GM23338 (cell line): ENCODE results near the gene GPR139. TPM values are rescaled to one million over a fixed set of nuclear protein-coding genes. Genes with fewer than 3 reads are reported as not detected.

ENCODE experiments used
- ATAC-seq: fragments of 200-7000 bp; cut with Tn5 transposase; 3 replicates; pipeline ENCODE4 v1.9.1; 2020
- DNase-seq: peaks from one replicate; pipeline ENCODE4 v3.0.0-alpha.2; 2015; ENCODE audit warnings: low spot score
- H2AFZ ChIP-seq: fragments of 200-600 bp; sonication (generic); 2 replicates; pipeline ENCODE4 v1.8.0; 2016; ENCODE audit warnings: antibody characterized with exemption, mild to moderate bottlenecking, moderate library complexity
- H3F3A ChIP-seq: fragments of 200-600 bp; sonication (generic); replicated peaks from 2 replicates; pipeline ENCODE4 v1.8.0; 2017; ENCODE audit warnings: antibody characterized with exemption, mixed run types, low read depth
- H3K27ac ChIP-seq: fragments of 200-600 bp; sonication (generic); 2 replicates; pipeline ENCODE4 v1.6.1; 2016; ENCODE audit warnings: low read depth
- H3K27me3 ChIP-seq: fragments of 200-600 bp; sonication (generic); 2 replicates; pipeline ENCODE4 v1.8.0; 2016; ENCODE audit warnings: mild to moderate bottlenecking, mixed run types, moderate library complexity; ENCODE audit not compliant: insufficient read depth
- H3K36me3 ChIP-seq: fragments of 200-600 bp; sonication (generic); 2 replicates; pipeline ENCODE4 v1.8.0; 2016; ENCODE audit warnings: mild to moderate bottlenecking; ENCODE audit not compliant: insufficient read depth
- H3K4me1 ChIP-seq: fragments of 200-600 bp; sonication (generic); 2 replicates; pipeline ENCODE4 v1.8.0; 2016; ENCODE audit warnings: mild to moderate bottlenecking, moderate library complexity; ENCODE audit not compliant: insufficient read depth
- H3K4me2 ChIP-seq: fragments of 200-600 bp; sonication (generic); 2 replicates; pipeline ENCODE4 v1.7.1; 2017; ENCODE audit warnings: mixed run types
- H3K4me3 ChIP-seq: fragments of 200-600 bp; sonication (generic); 2 replicates; pipeline ENCODE4 v1.6.1; 2016; ENCODE audit warnings: mixed run types
- H3K79me2 ChIP-seq: fragments of 200-600 bp; sonication (generic); replicated peaks from 2 replicates; pipeline ENCODE4 v1.8.0; 2017; ENCODE audit warnings: mild to moderate bottlenecking; ENCODE audit not compliant: insufficient read depth
- H3K9me2 ChIP-seq: fragments of 200-600 bp; sonication (generic); 2 replicates; pipeline ENCODE4 v1.8.0; 2017; ENCODE audit not compliant: insufficient read depth
- H4K20me1 ChIP-seq: fragments of 200-600 bp; sonication (generic); replicated peaks from 2 replicates; pipeline ENCODE4 v1.8.0; 2017; ENCODE audit warnings: mild to moderate bottlenecking; ENCODE audit not compliant: insufficient read depth
- H3K27ac Mint-ChIP-seq: 2 replicates; pipeline ENCODE4 v1.8.0; 2020; ENCODE audit warnings: inconsistent platforms, mild to moderate bottlenecking, moderate library complexity, mixed read lengths
- H3K27me3 Mint-ChIP-seq: 3 replicates; pipeline ENCODE4 v1.8.0; 2022; ENCODE audit warnings: low read depth, mild to moderate bottlenecking, moderate library complexity, mixed read lengths, inconsistent platforms; ENCODE audit not compliant: insufficient read depth, poor library complexity
- H3K36me3 Mint-ChIP-seq: 3 replicates; pipeline ENCODE4 v1.8.0; 2021; ENCODE audit warnings: low read depth, mild to moderate bottlenecking, inconsistent platforms, moderate library complexity, mixed read lengths
- H3K4me1 Mint-ChIP-seq: 3 replicates; pipeline ENCODE4 v1.8.0; 2020; ENCODE audit warnings: mild to moderate bottlenecking, inconsistent platforms, mixed read lengths
- H3K4me3 Mint-ChIP-seq: 3 replicates; pipeline ENCODE4 v1.8.0; 2021; ENCODE audit warnings: moderate library complexity, mild to moderate bottlenecking, inconsistent platforms, mixed read lengths
- H3K9me3 Mint-ChIP-seq: 3 replicates; pipeline ENCODE4 v1.8.0; 2020; ENCODE audit warnings: moderate library complexity, mild to moderate bottlenecking, inconsistent platforms, mixed read lengths
- CREB1 ChIP-seq: fragments of 250-450 bp; sonication (Bioruptor Pico); IDR thresholded peaks from 2 replicates; pipeline ENCODE4 v1.5.0; 2020; ENCODE audit warnings: low read depth, mild to moderate bottlenecking, moderate library complexity
- EZH2 ChIP-seq: fragments of 200-600 bp; sonication (generic); IDR thresholded peaks from one replicate; pipeline ENCODE4 v1.8.0; 2017; ENCODE audit warnings: antibody characterized with exemption, mild to moderate bottlenecking, low read depth; ENCODE audit not compliant: unreplicated experiment
- EZH2phosphoT487 ChIP-seq: fragments of 200-600 bp; sonication (generic); IDR thresholded peaks from one replicate; pipeline ENCODE4 v1.8.1; 2018; ENCODE audit warnings: antibody characterized with exemption; ENCODE audit not compliant: unreplicated experiment
- JUNB ChIP-seq: IDR thresholded peaks from one replicate; pipeline ENCODE4 v1.6.1; 2016; ENCODE audit warnings: antibody characterized with exemption; ENCODE audit not compliant: unreplicated experiment
- NANOG ChIP-seq: IDR thresholded peaks from 2 replicates; pipeline ENCODE4 v1.6.1; 2016; ENCODE audit warnings: antibody characterized with exemption, borderline replicate concordance
- POLR2AphosphoS5 ChIP-seq: IDR thresholded peaks from 2 replicates; pipeline ENCODE4 v1.6.1; 2016; ENCODE audit warnings: antibody characterized with exemption, low read depth
- STAT1 ChIP-seq: IDR thresholded peaks from one replicate; pipeline ENCODE4 v1.6.1; 2016; ENCODE audit warnings: antibody characterized with exemption; ENCODE audit not compliant: unreplicated experiment
- ZNF114 ChIP-seq: fragments of 250-450 bp; sonication (Bioruptor Pico); IDR thresholded peaks from 2 replicates; pipeline ENCODE4 v1.5.0; 2020; ENCODE audit warnings: mild to moderate bottlenecking, moderate library complexity
- ZNF331 ChIP-seq: fragments of 250-450 bp; sonication (Bioruptor Pico); IDR thresholded peaks from 2 replicates; pipeline ENCODE4 v1.5.0; 2020; ENCODE audit warnings: low read depth, mild to moderate bottlenecking, moderate library complexity
- polyA plus RNA-seq: library from polyadenylated mRNA; unstranded; fragments of >200 nt; fragmentation: Nextera tagmentation; extraction: Ambion mirVana; gene quantifications from 2 replicates; pipeline ENCODE4 v1.2.1, GENCODE V29; 2016
- total RNA-seq: library from RNA; depleted of rRNA; stranded (reverse); fragments of >200 nt; shearing (Covaris generic); gene quantifications from 2 replicates; pipeline ENCODE4 v1.2.3, GENCODE V29; 2014
- TF ChIP-seq, protein P1 (sequence below): IDR thresholded peaks from 2 replicates; pipeline ENCODE4 v1.6.1; 2016; ENCODE audit warnings: antibody characterized with exemption
- TF ChIP-seq, protein P2 (sequence below): fragments of 250-450 bp; sonication (Bioruptor Pico); IDR thresholded peaks from 2 replicates; pipeline ENCODE4 v1.5.0; 2020; ENCODE audit warnings: mild to moderate bottlenecking, moderate library complexity
- TF ChIP-seq, protein P3 (sequence below): IDR thresholded peaks from one replicate; pipeline ENCODE4 v1.6.1; 2018; ENCODE audit warnings: antibody characterized with exemption; ENCODE audit not compliant: unreplicated experiment
- TF ChIP-seq, protein P4 (sequence below), 2 experiments: fragments of 200-600 bp in 1 of 2; sonication (generic) in 1 of 2; conservative IDR thresholded peaks; 2 replicates each; pipeline versions ENCODE4 v1.5.1 to v1.6.1; 2016 to 2017; ENCODE audit warnings: antibody characterized with exemption in 2 of 2, low read depth in 2 of 2, mild to moderate bottlenecking in 2 of 2, moderate library complexity in 1 of 2

The GPR139 gene
- total and polyA plus RNA-seq, 2 experiments from 2014 or later, result 0.66 to 2.3 TPM

DNA sequence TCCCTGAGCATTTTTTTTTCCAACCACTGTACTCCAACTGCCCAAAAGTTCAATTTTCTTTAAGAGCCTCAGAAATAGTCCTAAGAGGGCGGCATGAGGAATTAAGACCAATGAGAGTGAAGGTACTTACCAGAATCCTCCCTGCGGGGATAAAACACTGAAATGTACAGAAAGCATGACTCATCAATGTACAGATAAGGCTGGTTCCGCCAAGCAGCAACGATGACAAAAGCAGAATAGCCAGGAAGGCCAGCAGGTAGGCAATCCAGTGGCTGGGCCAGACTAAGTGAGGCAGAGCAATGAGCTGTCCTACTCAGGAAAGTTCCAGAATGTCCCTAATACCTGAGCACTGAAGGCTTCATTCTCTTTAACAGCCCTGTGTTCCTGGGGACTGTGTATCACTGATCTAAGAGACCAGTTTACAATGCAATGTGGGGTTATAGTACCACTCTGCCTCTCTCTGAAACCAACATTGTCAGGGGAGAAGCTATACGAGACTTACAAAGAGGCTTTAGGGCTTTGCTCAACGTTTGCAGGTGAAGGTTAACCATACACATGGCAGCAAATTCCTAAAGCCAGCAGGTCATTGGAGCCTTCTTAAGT is 11.0 kb upstream of the GPR139 start:
- no peaks in the 10 kb centered on the region for H3K36me3 Mint-ChIP-seq
- TF ChIP-seq EZH2phosphoT487 (no peak), ZNF331 (no peak), POLR2AphosphoS5 (no peak), JUNB (no peak), ZNF114 (no peak), STAT1 (no peak), CREB1 (no peak), EZH2 (no peak), NANOG (no peak)
- TF ChIP-seq, protein P1, sequence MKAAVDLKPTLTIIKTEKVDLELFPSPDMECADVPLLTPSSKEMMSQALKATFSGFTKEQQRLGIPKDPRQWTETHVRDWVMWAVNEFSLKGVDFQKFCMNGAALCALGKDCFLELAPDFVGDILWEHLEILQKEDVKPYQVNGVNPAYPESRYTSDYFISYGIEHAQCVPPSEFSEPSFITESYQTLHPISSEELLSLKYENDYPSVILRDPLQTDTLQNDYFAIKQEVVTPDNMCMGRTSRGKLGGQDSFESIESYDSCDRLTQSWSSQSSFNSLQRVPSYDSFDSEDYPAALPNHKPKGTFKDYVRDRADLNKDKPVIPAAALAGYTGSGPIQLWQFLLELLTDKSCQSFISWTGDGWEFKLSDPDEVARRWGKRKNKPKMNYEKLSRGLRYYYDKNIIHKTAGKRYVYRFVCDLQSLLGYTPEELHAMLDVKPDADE, result no peak
- TF ChIP-seq, protein P2, sequence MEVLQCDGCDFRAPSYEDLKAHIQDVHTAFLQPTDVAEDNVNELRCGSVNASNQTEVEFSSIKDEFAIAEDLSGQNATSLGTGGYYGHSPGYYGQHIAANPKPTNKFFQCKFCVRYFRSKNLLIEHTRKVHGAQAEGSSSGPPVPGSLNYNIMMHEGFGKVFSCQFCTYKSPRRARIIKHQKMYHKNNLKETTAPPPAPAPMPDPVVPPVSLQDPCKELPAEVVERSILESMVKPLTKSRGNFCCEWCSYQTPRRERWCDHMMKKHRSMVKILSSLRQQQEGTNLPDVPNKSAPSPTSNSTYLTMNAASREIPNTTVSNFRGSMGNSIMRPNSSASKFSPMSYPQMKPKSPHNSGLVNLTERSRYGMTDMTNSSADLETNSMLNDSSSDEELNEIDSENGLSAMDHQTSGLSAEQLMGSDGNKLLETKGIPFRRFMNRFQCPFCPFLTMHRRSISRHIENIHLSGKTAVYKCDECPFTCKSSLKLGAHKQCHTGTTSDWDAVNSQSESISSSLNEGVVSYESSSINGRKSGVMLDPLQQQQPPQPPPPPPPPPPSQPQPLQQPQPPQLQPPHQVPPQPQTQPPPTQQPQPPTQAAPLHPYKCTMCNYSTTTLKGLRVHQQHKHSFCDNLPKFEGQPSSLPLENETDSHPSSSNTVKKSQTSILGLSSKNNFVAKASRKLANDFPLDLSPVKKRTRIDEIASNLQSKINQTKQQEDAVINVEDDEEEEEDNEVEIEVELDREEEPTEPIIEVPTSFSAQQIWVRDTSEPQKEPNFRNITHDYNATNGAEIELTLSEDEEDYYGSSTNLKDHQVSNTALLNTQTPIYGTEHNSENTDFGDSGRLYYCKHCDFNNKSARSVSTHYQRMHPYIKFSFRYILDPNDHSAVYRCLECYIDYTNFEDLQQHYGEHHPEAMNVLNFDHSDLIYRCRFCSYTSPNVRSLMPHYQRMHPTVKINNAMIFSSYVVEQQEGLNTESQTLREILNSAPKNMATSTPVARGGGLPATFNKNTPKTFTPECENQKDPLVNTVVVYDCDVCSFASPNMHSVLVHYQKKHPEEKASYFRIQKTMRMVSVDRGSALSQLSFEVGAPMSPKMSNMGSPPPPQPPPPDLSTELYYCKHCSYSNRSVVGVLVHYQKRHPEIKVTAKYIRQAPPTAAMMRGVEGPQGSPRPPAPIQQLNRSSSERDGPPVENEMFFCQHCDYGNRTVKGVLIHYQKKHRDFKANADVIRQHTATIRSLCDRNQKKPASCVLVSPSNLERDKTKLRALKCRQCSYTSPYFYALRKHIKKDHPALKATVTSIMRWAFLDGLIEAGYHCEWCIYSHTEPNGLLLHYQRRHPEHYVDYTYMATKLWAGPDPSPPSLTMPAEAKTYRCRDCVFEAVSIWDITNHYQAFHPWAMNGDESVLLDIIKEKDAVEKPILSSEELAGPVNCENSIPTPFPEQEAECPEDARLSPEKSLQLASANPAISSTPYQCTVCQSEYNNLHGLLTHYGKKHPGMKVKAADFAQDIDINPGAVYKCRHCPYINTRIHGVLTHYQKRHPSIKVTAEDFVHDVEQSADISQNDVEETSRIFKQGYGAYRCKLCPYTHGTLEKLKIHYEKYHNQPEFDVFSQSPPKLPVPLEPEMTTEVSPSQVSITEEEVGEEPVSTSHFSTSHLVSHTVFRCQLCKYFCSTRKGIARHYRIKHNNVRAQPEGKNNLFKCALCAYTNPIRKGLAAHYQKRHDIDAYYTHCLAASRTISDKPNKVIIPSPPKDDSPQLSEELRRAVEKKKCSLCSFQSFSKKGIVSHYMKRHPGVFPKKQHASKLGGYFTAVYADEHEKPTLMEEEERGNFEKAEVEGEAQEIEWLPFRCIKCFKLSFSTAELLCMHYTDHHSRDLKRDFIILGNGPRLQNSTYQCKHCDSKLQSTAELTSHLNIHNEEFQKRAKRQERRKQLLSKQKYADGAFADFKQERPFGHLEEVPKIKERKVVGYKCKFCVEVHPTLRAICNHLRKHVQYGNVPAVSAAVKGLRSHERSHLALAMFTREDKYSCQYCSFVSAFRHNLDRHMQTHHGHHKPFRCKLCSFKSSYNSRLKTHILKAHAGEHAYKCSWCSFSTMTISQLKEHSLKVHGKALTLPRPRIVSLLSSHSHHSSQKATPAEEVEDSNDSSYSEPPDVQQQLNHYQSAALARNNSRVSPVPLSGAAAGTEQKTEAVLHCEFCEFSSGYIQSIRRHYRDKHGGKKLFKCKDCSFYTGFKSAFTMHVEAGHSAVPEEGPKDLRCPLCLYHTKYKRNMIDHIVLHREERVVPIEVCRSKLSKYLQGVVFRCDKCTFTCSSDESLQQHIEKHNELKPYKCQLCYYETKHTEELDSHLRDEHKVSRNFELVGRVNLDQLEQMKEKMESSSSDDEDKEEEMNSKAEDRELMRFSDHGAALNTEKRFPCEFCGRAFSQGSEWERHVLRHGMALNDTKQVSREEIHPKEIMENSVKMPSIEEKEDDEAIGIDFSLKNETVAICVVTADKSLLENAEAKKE (CRISPR knock-in tag), result no peak
- TF ChIP-seq, protein P3, sequence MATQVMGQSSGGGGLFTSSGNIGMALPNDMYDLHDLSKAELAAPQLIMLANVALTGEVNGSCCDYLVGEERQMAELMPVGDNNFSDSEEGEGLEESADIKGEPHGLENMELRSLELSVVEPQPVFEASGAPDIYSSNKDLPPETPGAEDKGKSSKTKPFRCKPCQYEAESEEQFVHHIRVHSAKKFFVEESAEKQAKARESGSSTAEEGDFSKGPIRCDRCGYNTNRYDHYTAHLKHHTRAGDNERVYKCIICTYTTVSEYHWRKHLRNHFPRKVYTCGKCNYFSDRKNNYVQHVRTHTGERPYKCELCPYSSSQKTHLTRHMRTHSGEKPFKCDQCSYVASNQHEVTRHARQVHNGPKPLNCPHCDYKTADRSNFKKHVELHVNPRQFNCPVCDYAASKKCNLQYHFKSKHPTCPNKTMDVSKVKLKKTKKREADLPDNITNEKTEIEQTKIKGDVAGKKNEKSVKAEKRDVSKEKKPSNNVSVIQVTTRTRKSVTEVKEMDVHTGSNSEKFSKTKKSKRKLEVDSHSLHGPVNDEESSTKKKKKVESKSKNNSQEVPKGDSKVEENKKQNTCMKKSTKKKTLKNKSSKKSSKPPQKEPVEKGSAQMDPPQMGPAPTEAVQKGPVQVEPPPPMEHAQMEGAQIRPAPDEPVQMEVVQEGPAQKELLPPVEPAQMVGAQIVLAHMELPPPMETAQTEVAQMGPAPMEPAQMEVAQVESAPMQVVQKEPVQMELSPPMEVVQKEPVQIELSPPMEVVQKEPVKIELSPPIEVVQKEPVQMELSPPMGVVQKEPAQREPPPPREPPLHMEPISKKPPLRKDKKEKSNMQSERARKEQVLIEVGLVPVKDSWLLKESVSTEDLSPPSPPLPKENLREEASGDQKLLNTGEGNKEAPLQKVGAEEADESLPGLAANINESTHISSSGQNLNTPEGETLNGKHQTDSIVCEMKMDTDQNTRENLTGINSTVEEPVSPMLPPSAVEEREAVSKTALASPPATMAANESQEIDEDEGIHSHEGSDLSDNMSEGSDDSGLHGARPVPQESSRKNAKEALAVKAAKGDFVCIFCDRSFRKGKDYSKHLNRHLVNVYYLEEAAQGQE, result no peak
- TF ChIP-seq, protein P4, sequence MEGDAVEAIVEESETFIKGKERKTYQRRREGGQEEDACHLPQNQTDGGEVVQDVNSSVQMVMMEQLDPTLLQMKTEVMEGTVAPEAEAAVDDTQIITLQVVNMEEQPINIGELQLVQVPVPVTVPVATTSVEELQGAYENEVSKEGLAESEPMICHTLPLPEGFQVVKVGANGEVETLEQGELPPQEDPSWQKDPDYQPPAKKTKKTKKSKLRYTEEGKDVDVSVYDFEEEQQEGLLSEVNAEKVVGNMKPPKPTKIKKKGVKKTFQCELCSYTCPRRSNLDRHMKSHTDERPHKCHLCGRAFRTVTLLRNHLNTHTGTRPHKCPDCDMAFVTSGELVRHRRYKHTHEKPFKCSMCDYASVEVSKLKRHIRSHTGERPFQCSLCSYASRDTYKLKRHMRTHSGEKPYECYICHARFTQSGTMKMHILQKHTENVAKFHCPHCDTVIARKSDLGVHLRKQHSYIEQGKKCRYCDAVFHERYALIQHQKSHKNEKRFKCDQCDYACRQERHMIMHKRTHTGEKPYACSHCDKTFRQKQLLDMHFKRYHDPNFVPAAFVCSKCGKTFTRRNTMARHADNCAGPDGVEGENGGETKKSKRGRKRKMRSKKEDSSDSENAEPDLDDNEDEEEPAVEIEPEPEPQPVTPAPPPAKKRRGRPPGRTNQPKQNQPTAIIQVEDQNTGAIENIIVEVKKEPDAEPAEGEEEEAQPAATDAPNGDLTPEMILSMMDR (conservative IDR thresholded peaks at IDR 0.05; ENCODE audit: low read depth in 2 of 2), result no peak
- Histone ChIP-seq H2AFZ (no peak overlapping the region), H3K9me2 (no peaks in the 10 kb centered on the region), H3F3A (no peaks in the 10 kb centered on the region), H4K20me1 (no peaks in the 10 kb centered on the region), H3K4me2 (no peak overlapping the region), H3K79me2 (no peaks in the 10 kb centered on the region), H3K4me1 (no peaks in the 10 kb centered on the region), H3K36me3 (no peaks in the 10 kb centered on the region), H3K4me3 (no peak overlapping the region), H3K27me3 (no peaks in the 10 kb centered on the region), H3K27ac (no peak overlapping the region)
- H3K4me3 Mint-ChIP-seq, result no peak overlapping the region
- H3K9me3 Mint-ChIP-seq, result no peaks in the 10 kb centered on the region
- no peaks in the 10 kb centered on the region; the same call in 2 of the 3 replicates for H3K4me1 Mint-ChIP-seq
- no peaks in the 10 kb centered on the region for H3K27me3 Mint-ChIP-seq
- no peak overlapping the region for H3K27ac Mint-ChIP-seq
- no peak for DNase-seq
- no peak for ATAC-seq
